GM15510 (cell line): ENCODE results near the gene PBRM1.

Experiments
- POLR2A ChIP-seq: IDR thresholded peaks from 3 replicates; pipeline ENCODE4 v1.6.1; 2011; ENCODE audit warnings: borderline replicate concordance; ENCODE audit not compliant: insufficient read length; ENCODE audit errors: extremely low read depth

The PBRM1 gene

DNA sequence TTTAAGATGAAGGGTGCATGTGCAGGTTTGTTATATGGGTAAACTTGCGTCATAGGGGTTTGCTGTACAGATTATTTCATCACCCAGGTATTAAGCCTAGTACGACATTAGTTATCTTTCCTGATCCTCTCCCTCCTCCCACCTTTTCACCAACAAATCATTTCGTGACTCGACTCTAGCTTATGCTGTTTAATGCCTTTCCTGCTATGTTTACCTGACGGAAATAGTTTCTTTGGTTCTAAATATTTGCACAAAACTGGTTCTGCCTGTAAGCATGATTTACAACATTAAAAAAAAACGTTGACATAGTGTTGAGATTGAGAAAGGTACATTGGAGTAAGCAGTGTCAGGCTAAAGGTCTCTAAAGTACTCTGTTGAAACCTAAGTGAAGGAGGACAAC is 2.6 kb upstream of the PBRM1 start:
- no peak for TF ChIP-seq POLR2A

DNA sequence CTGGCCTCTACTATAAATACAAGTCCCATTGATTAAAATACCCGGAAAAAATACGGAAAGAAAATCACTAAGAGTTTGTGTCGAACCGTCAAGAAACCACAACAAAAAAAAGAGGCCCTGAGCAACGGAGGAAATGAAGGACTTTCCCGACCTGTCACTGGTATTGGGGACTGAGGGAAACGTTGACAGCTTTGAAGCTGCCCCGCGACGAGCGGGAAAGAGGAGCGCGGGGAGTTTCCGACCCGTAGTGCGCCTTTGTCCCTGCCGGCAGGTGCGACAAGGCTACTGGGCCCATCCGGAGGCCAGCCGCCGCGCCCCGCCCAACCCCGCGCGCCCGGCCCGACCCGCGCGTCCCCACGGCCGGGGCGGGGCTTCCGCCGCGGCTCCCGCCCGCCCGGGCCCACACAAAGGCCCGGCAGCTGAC is 416 bp downstream of the PBRM1 start:
- TF ChIP-seq POLR2A, result no peak

DNA sequence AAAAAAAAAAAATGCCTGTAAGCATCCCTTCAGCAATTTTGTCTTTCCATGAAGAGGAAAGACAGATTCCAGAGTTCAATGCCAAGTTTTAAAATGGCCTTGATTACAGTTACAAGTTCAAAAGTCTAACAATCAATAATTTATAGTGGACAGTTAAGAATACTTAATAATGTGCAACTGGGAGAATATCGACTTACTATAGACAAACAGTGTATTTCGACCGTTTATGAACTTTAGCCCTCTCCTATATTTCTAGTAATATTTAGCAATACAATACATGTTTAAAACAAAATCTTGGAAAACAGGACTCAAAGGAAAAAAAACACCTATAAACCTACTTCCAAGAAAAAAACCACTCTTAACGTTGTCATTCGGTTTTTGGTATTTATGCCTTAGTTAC is 1.5 kb downstream of the PBRM1 start:
- TF ChIP-seq POLR2A, result no peak

DNA sequence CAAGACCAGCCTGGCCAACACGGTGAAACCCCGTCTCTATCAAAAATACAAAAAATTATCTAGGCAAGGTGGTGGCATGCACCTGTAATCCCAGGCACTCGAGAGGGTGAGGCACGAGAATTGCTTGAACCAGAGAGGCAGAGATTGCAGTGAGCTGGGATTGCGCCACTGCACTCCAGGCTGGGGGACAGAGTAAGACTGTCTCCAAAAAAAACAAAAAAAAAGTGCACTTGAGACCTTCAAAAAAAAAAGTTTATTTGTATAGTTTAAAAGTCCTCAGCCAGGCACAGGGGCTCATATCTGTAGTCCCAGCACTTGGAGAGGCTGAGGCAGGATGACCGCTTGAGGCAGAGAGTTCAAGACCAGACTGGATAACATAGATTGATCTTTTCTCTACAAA is 2.1 kb downstream of the PBRM1 start:
- no peak for TF ChIP-seq POLR2A

DNA sequence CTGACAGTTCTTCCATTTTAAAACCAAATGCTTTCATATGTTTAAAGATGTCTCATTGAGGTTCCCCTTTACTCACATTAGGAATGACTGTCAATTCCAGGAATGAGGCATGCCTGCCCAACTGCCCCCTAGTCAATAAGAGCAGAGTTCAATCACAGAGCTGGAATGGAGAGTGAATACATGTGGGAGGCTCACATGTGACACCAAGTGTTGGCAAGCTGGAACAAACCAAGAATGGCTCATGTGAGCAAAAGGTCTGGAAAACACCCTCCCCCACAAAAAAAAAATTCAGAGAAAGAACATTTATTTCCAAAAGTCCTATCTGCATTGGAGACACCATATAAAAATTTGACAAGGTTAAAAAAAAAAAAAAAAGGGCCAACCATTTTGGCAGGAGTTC is 3.7 kb downstream of the PBRM1 start:
- no peak for TF ChIP-seq POLR2A

DNA sequence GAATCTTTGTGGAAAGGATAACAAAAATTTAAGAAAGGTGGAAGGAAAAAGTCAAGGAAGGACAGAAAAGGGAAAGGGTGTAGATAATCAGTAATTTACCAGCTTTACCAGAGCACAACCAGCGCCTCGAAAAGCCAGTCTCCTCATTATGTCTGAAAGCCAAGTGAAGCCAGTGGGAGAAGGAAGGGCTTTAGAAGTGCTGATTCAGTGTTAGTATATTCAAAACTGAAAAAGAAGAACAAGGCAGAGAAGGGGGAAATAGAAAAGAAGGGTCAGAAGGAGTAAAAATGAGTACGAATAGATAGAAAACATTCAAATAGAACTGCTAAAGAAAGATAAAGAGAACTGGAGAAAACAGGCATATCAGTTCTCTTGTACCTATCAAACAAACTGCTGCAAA is 4.1 kb downstream of the PBRM1 start:
- TF ChIP-seq POLR2A, result no peak

DNA sequence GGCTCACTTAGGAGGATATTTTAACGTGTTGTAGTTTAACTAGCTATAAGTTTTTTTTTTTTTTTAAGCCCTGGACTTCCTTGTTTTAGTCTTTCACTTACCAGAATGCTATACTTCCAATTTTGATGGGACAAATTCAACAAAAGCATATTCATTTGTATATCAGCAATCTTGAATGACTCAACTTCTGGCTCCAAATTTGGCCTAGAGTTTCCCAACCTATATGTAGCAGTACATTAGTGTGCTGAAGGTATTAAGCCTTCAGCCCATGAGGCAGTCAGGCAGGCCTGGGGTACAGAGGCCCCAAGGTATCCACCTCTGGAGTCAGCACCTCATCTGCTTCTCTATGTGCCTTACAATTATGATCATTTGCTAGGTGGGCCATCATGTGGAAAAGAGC is 5.9 kb downstream of the PBRM1 start:
- TF ChIP-seq POLR2A, result no peak

DNA sequence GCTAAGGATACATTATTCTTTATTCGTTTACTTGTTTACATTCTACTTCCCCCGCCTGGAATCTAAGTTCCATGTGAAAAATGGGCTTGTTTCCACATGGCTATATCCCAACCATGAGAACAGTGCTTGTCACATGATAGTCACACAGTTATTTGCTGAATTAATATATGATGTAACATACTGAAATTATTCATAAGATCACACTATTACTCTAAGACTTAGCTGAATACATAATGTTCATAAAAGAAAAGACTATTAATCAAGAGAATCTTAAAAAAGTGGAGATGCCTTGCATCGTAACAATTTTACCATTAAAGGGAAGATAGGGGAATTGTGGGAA is 6.5 kb downstream of the PBRM1 start:
- no peak for TF ChIP-seq POLR2A

DNA sequence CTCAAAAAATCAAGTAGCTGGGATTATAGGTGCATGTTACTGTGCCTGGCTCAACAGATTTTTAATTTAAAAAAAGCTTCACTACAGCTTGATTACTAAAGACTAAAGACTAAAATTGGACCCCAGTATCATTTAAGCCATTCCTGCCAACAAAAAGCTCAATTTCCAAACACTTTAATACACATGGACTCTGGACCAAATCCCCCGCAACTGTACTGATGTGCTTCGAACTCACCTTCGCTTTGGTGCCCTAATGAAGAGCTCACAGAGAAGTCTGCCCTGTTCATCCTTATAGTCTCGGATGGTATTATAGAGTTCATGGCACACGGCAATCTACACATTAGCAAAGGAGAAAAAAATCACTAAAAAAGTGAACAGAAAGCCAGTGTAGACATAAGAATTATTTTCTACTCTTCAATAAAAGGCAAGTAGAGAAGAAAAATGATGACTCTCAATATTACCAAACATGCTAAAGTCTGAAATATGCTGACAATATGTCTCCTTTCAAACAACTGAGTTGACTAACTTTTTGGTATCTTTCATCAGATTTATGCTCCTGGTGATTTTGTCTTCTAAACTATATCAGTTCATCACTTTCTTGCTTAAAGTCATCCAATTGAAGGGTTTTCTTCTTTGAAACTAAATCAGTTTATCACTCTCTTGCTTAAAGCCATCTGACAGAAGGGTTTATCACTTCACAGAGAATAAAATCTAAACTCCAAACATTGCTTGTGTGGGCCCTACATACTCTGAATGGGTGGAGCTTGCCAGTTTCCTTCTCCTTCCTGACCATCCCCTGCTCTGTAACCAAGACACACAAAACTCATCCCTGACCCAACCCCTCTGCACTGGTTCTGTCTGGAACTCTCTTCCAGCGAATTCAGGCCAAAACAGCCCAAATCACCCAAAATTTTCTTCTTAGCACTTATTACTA is 7.2 kb downstream of the PBRM1 start:
- no peak for TF ChIP-seq POLR2A

DNA sequence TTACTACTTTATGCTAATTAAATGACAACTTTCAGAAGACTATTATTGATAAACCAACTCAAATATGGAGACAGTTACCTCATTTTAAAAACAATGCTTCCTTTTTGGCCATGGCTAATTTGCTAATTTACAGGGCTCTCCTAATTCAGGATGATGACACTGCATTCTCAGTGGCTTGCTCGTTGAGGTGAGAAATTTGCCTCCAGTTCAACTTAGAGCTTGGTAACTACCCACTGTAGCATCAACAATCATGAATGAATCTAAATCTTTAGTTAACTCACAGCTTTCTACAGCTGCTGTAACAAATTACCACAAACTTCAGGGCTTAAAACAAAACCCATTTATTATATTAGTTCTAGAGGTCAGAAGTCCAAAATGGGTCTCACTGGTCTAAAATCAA is 14.0 kb downstream of the PBRM1 start:
- no peak for TF ChIP-seq POLR2A

DNA sequence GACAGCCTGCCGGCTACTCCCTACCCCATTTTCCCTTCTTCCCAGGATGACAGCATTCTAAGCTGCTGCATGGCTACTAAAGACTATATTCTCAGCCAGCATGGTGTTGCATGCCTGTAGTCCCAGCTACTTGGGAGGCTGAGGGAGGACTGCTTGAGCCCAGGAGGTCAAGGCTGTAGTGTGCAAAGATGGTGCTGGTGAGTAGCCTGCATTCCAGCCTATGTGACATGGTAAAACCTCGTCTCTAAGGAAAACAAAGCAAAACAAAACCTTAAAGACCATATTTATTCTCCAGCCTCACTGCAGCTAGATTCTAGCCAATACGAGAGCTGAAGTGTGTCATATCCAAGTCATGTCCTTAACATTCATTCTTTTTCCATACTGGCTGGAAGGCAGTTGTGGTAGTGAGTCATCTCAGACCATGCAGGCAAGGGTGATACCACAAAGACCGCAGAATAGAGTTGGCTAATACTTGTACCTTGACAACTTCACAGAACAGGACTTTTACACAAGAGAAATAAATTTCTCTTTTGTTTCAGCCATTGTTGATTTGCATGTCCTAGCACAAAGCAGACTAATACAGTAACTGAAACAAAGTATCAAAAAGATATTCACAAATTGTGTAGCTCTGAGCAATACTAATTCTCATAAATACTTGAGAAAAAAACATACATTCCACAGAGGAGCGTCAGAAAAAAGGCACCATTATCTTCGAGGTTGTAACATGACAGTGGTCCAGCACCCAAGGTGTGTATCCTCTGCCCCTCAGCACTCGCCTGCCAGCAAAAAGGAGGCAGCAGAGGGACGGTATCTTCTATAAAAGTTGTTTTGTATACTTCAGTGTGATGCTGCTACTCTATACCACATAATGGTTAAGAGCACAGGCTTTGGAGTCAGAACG is 14.8 kb downstream of the PBRM1 start:
- no peak for TF ChIP-seq POLR2A

DNA sequence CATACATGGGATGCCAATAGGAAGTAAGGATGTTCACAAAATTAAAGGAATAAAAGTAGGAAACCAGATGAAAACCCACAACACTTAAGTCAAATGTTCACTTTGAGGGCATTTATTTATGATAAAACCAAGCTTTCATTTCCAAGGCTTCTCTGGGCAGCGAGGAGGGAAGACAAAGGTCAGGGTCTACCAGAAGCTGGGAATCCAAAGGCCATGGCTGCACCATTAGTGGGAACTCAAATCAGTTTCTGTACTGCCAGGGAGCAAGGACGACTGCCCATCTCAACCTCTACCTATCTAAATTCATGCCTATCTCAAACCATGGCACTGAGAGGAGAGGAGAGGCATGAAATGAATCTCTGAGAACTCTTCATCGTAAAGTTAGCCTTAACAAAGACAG is 22.6 kb downstream of the PBRM1 start:
- TF ChIP-seq POLR2A, result no peak

DNA sequence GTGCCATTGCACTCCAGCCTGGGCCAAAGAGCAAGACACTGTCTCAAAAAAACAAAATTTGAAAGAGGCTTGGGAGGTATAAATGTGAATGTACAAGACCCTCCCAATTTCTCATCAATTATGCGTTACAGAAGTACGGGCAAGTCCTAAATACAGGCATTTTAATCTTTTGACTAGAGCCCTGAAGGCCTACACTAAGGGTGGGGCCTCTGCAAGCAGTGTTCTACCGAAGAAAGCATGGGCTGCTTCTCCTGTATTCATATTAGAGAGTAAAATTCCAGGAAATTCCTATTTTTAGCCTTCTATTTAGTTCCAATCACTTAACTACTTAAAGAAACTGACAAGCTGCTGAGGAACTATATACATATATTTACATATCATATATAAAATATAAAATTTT is 25.7 kb downstream of the PBRM1 start:
- TF ChIP-seq POLR2A, result no peak

DNA sequence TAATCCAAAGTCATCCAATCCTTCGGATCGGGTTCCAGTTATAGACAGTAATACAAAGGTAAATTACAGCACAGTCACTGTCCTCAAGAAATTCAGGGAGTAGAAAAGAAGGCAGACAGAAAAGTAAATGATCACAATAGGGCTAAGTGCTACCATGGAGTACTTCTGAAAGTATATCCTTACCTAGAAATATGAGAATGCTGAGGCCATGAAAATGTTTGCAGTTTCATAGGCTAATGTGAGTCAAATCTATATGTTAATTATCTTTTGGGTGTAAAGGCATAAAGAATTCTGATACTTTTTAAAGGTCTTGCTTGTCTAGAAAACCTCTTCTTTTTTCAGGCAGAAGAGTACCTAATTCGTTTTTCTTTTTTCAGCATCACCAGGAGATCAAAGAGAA is 29.8 kb downstream of the PBRM1 start:
- TF ChIP-seq POLR2A, result no peak

DNA sequence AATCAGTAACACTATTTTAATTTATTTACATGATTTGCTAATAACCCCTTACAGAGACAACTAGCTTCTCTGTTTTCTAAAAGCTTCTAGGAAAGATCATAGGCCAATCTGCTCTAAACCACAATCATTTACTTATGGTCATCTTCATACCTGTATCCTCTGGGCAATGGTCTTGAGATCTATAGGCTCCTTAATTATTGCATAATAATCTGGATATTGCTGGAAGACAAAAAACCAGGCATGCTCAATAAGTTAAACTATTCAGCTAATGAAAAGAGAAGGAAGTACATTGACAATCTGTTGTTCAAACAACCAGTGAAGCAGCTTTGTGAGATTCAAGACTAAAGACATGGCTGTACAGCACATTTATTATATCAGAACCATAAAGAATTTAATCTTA is 34.1 kb downstream of the PBRM1 start:
- no peak for TF ChIP-seq POLR2A

DNA sequence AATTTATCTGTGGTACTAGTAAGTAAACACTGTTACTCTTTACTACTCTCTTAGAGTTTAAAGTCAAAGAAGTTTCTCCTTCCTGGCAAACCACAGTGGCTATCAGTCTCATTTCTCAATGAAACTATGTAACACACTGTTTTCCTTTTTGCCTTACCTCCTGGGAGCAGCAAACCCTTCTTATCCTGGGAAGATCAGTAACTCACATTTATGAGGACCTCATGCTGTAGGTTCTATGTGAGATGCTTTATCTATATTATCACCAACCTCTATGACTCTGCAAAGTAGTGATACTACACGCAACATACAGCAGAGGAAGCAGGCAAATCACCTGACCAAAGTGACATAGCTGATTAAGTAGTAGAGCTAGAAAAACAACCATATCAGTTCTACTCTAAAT is 35.3 kb downstream of the PBRM1 start:
- no peak for TF ChIP-seq POLR2A
